ENCODE measurements around the gene IFI35.

The IFI35 gene

DNA sequence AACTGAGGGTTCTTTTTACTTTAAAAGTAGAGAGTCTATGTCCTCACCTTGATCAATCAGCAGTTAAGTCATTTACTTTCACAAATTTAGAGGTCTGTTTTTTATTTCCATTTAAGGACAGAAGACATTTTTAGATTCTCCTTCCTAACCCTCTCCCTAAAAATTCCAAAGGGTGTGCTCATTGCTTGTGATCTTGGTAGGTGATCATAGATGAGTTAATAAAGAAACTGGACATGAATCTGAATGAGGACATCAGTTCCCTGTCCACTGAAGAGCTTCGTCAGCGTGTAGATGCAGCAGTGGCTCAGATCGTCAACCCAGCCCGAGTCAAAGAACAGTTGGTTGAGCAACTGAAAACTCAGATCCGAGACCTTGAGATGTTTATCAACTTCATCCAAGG, 17.4 kb upstream of the IFI35 start:
- no peaks in the 10 kb centered on the region for H3K9me3 ChIP-seq (ENCODE audit: control insufficient read depth, insufficient read depth, low read depth, low read length)
- no peaks in the 10 kb centered on the region for H3K4me1 ChIP-seq (ENCODE audit: control insufficient read depth, insufficient read depth, low read length)
- peaks cover 63 to 86% of the 10 kb centered on the region in 2 experiments for H3K36me3 ChIP-seq (ENCODE audit: control insufficient read depth in 2 of 2, insufficient read depth in 1 of 2, low read length in 2 of 2)
- ChIA-PET POLR2A (no interaction called here), CTCF (interaction anchor here (0.6 to 4.0 kb wide), 2 partner anchors 9 to 356 kb away, joined by 3 to 17 read pairs; partner anchors contain the start of gene RPL27)
- no peak overlapping the region for H3K4me3 ChIP-seq (ENCODE audit: low read depth, low read length)
- no peak overlapping the region for H3K27ac ChIP-seq (ENCODE audit: extremely low read depth, low read depth, low read length)
- TF ChIP-seq, protein P1, sequence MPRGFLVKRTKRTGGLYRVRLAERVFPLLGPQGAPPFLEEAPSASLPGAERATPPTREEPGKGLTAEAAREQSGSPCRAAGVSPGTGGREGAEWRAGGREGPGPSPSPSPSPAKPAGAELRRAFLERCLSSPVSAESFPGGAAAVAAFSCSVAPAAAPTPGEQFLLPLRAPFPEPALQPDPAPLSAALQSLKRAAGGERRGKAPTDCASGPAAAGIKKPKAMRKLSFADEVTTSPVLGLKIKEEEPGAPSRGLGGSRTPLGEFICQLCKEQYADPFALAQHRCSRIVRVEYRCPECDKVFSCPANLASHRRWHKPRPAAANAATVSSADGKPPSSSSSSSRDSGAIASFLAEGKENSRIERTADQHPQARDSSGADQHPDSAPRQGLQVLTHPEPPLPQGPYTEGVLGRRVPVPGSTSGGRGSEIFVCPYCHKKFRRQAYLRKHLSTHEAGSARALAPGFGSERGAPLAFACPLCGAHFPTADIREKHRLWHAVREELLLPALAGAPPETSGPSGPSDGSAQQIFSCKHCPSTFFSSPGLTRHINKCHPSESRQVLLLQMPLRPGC (tag by site-specific recombination; IDR thresholded peaks at IDR 0.05) = no peak
- TF ChIP-seq ZNF157 (tag by site-specific recombination; IDR thresholded peaks at IDR 0.05) (no peak), SCRT2 (tag by site-specific recombination; IDR thresholded peaks at IDR 0.05) (no peak), ZNF529 (tag by site-specific recombination; IDR thresholded peaks at IDR 0.05; ENCODE audit: insufficient replicate concordance) (no peak), HOXD13 (CRISPR knock-in tag; IDR thresholded peaks at IDR 0.05; ENCODE audit: borderline replicate concordance) (no peak), ZBTB20 (tag by site-specific recombination; IDR thresholded peaks at IDR 0.05) (no peak), ZNF610 (tag by site-specific recombination; IDR thresholded peaks at IDR 0.05; ENCODE audit: borderline replicate concordance) (no peak)

DNA sequence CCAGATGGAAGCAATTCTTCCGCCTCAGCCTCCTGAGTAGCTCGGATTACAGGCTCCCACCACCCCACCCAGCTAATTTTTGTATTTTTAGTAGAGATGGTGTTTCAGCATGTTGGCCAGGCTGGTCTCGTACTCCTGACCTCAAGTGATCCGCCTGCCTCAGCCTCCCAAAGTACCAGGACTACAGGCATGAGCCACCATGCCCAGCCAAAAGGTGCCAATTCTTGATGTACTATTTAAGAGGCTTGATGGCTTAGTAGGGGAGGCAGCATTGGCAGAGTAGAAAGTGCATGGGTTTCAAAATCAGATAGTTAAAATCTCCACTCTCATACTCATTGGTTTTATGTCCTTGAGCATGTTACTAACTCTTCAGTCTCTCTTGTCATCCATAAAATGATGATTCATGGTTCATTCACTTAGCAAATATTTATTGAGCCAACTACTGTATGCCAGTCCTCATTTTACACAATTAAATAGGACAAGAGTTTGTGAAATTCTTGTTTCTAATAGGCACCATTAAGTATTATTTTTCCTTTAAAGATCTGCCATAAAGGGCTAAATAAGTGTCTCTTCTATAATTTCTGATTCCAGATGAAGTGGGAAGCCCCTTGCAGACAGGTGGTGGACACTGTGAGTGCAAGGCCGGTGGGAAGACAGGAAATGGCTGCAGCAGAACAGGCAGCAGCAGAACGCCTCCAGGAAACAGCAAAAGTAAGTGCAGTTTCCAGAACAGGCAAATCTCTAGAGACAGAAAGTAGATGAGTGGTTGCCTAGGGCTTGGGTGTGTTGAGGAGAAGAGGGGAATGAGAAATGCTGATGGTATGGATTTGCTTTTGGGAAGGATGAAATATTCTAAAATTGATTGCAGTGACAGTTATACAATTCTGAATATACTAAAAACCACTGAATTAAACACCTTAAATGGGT, 16.6 kb upstream of the IFI35 start:
- Histone ChIP-seq H3K36me3 (ENCODE audit: control insufficient read depth in 2 of 2, insufficient read depth in 1 of 2, low read length in 2 of 2) (peaks cover 62 to 87% of the 10 kb centered on the region in 2 experiments), H3K4me3 (ENCODE audit: low read depth, low read length) (no peak overlapping the region), H3K4me1 (ENCODE audit: control insufficient read depth, insufficient read depth, low read length) (no peaks in the 10 kb centered on the region), H3K9me3 (ENCODE audit: control insufficient read depth, insufficient read depth, low read depth, low read length) (no peaks in the 10 kb centered on the region), H3K27ac (ENCODE audit: extremely low read depth, low read depth, low read length) (no peak overlapping the region)
- TF ChIP-seq KLF1 (tag by site-specific recombination; IDR thresholded peaks at IDR 0.05) (peak; percentile 82), REPIN1 (tag by site-specific recombination; IDR thresholded peaks at IDR 0.05; ENCODE audit: low read depth) (no peak)
- ChIA-PET POLR2A (interaction anchor here (0.7 kb wide), 1 partner anchor 135 kb away, joined by 3 read pairs; no protein-coding TSS in a partner anchor), CTCF (interaction anchor here (0.6 to 0.7 kb wide), 2 partner anchors 107 to 357 kb away, joined by 3 read pairs; no protein-coding TSS in a partner anchor)

DNA sequence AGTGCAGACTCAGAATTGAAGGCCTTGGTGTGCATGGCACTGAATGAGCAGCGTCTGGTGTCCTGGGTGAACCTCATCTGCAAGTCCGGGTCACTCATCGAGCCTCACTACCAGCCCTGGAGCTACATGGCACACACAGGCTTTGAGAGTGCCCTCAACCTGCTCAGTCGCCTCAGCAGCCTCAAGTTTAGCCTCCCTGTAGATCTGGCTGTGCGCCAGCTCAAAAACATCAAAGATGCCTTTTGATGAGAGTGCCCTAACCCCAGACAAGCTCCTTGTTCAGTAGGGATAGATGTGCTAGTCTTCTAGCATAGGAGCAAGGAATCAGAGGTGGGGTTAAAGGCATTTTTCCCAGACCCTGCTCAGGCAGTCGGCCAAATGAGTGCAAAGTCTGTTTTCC, 15.1 kb upstream of the IFI35 start:
- Histone ChIP-seq H3K36me3 (ENCODE audit: control insufficient read depth in 2 of 2, insufficient read depth in 1 of 2, low read length in 2 of 2) (peaks cover 55 to 73% of the 10 kb centered on the region in 2 experiments), H3K27ac (ENCODE audit: extremely low read depth, low read depth, low read length) (no peak overlapping the region), H3K4me1 (ENCODE audit: control insufficient read depth, insufficient read depth, low read length) (no peaks in the 10 kb centered on the region), H3K4me3 (ENCODE audit: low read depth, low read length) (no peak overlapping the region), H3K9me3 (ENCODE audit: control insufficient read depth, insufficient read depth, low read depth, low read length) (no peaks in the 10 kb centered on the region)
- CTCF ChIA-PET = interaction anchor here (1.1 kb wide), 1 partner anchor 14 kb away, joined by 4 read pairs; no protein-coding TSS in a partner anchor
- POLR2A ChIA-PET = no interaction called here
- TF ChIP-seq ZBTB7A (tag by site-specific recombination; IDR thresholded peaks at IDR 0.05; ENCODE audit: low read depth) (no peak), HOXC10 (CRISPR knock-in tag; IDR thresholded peaks at IDR 0.05) (no peak), OSR2 (tag by site-specific recombination; IDR thresholded peaks at IDR 0.05) (no peak), ZSCAN16 (tag by site-specific recombination; IDR thresholded peaks at IDR 0.05) (no peak), MZF1 (tag by site-specific recombination; IDR thresholded peaks at IDR 0.05; ENCODE audit: borderline replicate concordance) (no peak), GLI4 (tag by site-specific recombination; IDR thresholded peaks at IDR 0.05) (no peak), SCRT1 (tag by site-specific recombination; IDR thresholded peaks at IDR 0.05; ENCODE audit: borderline replicate concordance) (no peak), GLIS2 (tag by site-specific recombination; IDR thresholded peaks at IDR 0.05) (no peak), ZBTB17 (tag by site-specific recombination; IDR thresholded peaks at IDR 0.05) (no peak)
- TF ChIP-seq, protein P2, sequence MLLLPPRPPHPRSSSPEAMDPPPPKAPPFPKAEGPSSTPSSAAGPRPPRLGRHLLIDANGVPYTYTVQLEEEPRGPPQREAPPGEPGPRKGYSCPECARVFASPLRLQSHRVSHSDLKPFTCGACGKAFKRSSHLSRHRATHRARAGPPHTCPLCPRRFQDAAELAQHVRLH (tag by site-specific recombination; IDR thresholded peaks at IDR 0.05) = no peak

All from HEK293 (cell line).